ENCODE measurements around the gene DNAH7.

- TF ChIP-seq CTCF (IDR thresholded peaks at IDR 0.05; ENCODE audit: control extremely low read depth in 1 of 3, insufficient read depth in 1 of 3, low read depth in 1 of 3, low read length in 3 of 3) (no peak), SIN3A (conservative IDR thresholded peaks at IDR 0.05 in 1 of 2, IDR thresholded peaks at IDR 0.05 in 1 of 2; ENCODE audit: low read depth in 1 of 2, low read length in 2 of 2) (no peak), MAFK (IDR thresholded peaks at IDR 0.05; ENCODE audit: low read depth, low read length) (no peak), CBX5 (IDR thresholded peaks at IDR 0.05; ENCODE audit: low read depth, low read length) (no peak), MAX (IDR thresholded peaks at IDR 0.05) (no peak)
- TF ChIP-seq, protein P1, sequence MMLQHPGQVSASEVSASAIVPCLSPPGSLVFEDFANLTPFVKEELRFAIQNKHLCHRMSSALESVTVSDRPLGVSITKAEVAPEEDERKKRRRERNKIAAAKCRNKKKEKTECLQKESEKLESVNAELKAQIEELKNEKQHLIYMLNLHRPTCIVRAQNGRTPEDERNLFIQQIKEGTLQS (IDR thresholded peaks at IDR 0.05; ENCODE audit: insufficient read depth, low read depth, low read length), result no peak
- TF ChIP-seq, protein P2, sequence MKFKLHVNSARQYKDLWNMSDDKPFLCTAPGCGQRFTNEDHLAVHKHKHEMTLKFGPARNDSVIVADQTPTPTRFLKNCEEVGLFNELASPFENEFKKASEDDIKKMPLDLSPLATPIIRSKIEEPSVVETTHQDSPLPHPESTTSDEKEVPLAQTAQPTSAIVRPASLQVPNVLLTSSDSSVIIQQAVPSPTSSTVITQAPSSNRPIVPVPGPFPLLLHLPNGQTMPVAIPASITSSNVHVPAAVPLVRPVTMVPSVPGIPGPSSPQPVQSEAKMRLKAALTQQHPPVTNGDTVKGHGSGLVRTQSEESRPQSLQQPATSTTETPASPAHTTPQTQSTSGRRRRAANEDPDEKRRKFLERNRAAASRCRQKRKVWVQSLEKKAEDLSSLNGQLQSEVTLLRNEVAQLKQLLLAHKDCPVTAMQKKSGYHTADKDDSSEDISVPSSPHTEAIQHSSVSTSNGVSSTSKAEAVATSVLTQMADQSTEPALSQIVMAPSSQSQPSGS (IDR thresholded peaks at IDR 0.05; ENCODE audit: low read length), result no peak
Observed at GRCh38 chr2:195793881-195794280, 274.8 kb downstream of the DNAH7 start.
